ENCODE data around the gene NPSR1.

GRCh38 chr7:34850681-34851080 is 192.7 kb downstream of the NPSR1 start:
- TF ChIP-seq PATZ1 (CRISPR knock-in tag; IDR thresholded peaks at IDR 0.05; ENCODE audit: borderline replicate concordance): no peak
- no peak for TF ChIP-seq ZC3H10 (CRISPR knock-in tag; IDR thresholded peaks at IDR 0.05)
- TF ChIP-seq ZNF565 (CRISPR knock-in tag; conservative IDR thresholded peaks at IDR 0.05; ENCODE audit: low read depth): no peak
- TF ChIP-seq ZFP30 (CRISPR knock-in tag; IDR thresholded peaks at IDR 0.05): no peak
- TF ChIP-seq GLIS3 (CRISPR knock-in tag; IDR thresholded peaks at IDR 0.05): no peak
- TF ChIP-seq ISL1 (CRISPR knock-in tag; IDR thresholded peaks at IDR 0.05): no peak
- TF ChIP-seq, protein P1, sequence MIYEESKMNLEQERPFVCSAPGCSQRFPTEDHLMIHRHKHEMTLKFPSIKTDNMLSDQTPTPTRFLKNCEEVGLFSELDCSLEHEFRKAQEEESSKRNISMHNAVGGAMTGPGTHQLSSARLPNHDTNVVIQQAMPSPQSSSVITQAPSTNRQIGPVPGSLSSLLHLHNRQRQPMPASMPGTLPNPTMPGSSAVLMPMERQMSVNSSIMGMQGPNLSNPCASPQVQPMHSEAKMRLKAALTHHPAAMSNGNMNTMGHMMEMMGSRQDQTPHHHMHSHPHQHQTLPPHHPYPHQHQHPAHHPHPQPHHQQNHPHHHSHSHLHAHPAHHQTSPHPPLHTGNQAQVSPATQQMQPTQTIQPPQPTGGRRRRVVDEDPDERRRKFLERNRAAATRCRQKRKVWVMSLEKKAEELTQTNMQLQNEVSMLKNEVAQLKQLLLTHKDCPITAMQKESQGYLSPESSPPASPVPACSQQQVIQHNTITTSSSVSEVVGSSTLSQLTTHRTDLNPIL (CRISPR knock-in tag; IDR thresholded peaks at IDR 0.05; ENCODE audit: low read depth): no peak
- no peak for TF ChIP-seq CSDC2 (CRISPR knock-in tag; IDR thresholded peaks at IDR 0.05)
- TF ChIP-seq ARNTL (CRISPR knock-in tag; IDR thresholded peaks at IDR 0.05; ENCODE audit: borderline replicate concordance, low read depth): no peak
- no peak for TF ChIP-seq ZNF70 (CRISPR knock-in tag; IDR thresholded peaks at IDR 0.05)
- TF ChIP-seq SNAI2 (CRISPR knock-in tag; IDR thresholded peaks at IDR 0.05): no peak
- no peak for TF ChIP-seq POU6F1 (CRISPR knock-in tag; IDR thresholded peaks at IDR 0.05; ENCODE audit: borderline replicate concordance, low read depth)
- TF ChIP-seq TOX (CRISPR knock-in tag; IDR thresholded peaks at IDR 0.05; ENCODE audit: borderline replicate concordance): no peak
- TF ChIP-seq ZFP3 (CRISPR knock-in tag; IDR thresholded peaks at IDR 0.05): no peak

All from SK-N-SH treated with all-trans-retinoic acid at 6 μM for 48 hours (cell line).